Esophagus squamous epithelium (tissue), 5 donors: ENCODE measurements around the gene GNG2. TPM values are rescaled to one million over a fixed set of nuclear protein-coding genes. Genes with fewer than 3 reads are reported as not detected.
"Not testable (repeated sequence)": the region's sequence is repeated elsewhere in the genome, so short reads cannot be mapped to it uniquely, and the experiment has no call there.

ENCODE experiments used
- DNase-seq: peaks from one replicate; lab custom pipeline; 2025; lab: John Stamatoyannopoulos, UW
- H3K27ac ChIP-seq, 4 donors: fragments of 200-600 bp; sonication (generic); one replicate each; pipeline ENCODE4 v1.5.1; 2016 to 2019; ENCODE audit warnings: mild to moderate bottlenecking in 1 of 4
- H3K27me3 ChIP-seq, 4 donors: fragments of 200-600 bp; sonication (generic); 1 replicate in 3 of 4; 2 replicates in 1 of 4; pipeline versions ENCODE4 v1.5.1 to v1.6.0; 2017 to 2021; ENCODE audit warnings: antibody characterized with exemption in 1 of 4
- H3K36me3 ChIP-seq, 3 donors: fragments of 200-600 bp; sonication (generic); one replicate each; pipeline ENCODE4 v1.5.1; 2016 to 2019
- H3K4me1 ChIP-seq, 3 donors: fragments of 200-600 bp; sonication (generic); one replicate each; pipeline ENCODE4 v1.5.1; 2017 to 2019
- H3K4me3 ChIP-seq, 4 donors: fragments of 200-600 bp; sonication (generic); 1 replicate in 3 of 4; 2 replicates in 1 of 4; pipeline ENCODE4 v1.5.1; 2016 to 2019; ENCODE audit warnings: mild to moderate bottlenecking in 2 of 4, moderate library complexity in 1 of 4
- H3K9me3 ChIP-seq, 3 donors: fragments of 200-600 bp; sonication (generic); one replicate each; pipeline ENCODE4 v1.5.1; 2016 to 2019
- POLR2A ChIP-seq, 4 donors: fragments of 450-650 bp; IDR thresholded peaks; one replicate each; pipeline ENCODE4 v1.6.1; 2017; ENCODE audit warnings: antibody characterized with exemption in 4 of 4, mild to moderate bottlenecking in 4 of 4, moderate library complexity in 3 of 4
- WGBS, 2 donors: methylation state at CpG; one replicate each; pipeline ENCODE4 v1.1.5; 2018; 5-methylcytosine and 5-hydroxymethylcytosine counted together
- intact Hi-C: fragments of 100-400 bp; cut with DNase I; formaldehyde crosslinking; loops from one replicate; pipeline ENCODE4 v1.15.0; 2022
- total RNA-seq, 4 donors: library from RNA; depleted of rRNA; stranded (reverse); fragments of >200 nt; gene quantifications; one replicate each; pipeline ENCODE4 v1.1.0, GENCODE V29; 2016
- TF ChIP-seq, protein P1 (sequence below), 6 experiments: fragments of 450-650 bp in 4 of 6; fragments of 200-600 bp in 2 of 6; sonication (generic) in 2 of 6; IDR thresholded peaks; one replicate each; pipeline ENCODE4 v1.5.1; 2016 to 2019; ENCODE audit warnings: antibody characterized with exemption in 6 of 6, mild to moderate bottlenecking in 4 of 6, moderate library complexity in 4 of 6
- donor health status: DM: yes; HTN: yes; CAD: no.

Gene GNG2
- total RNA-seq, 4 donors from 2014 or later = 1.5 to 8.8 (median 3.7) TPM

- DNase-seq = no peak
- TF ChIP-seq POLR2A (IDR thresholded peaks at IDR 0.05) = no peak
- TF ChIP-seq, protein P1, sequence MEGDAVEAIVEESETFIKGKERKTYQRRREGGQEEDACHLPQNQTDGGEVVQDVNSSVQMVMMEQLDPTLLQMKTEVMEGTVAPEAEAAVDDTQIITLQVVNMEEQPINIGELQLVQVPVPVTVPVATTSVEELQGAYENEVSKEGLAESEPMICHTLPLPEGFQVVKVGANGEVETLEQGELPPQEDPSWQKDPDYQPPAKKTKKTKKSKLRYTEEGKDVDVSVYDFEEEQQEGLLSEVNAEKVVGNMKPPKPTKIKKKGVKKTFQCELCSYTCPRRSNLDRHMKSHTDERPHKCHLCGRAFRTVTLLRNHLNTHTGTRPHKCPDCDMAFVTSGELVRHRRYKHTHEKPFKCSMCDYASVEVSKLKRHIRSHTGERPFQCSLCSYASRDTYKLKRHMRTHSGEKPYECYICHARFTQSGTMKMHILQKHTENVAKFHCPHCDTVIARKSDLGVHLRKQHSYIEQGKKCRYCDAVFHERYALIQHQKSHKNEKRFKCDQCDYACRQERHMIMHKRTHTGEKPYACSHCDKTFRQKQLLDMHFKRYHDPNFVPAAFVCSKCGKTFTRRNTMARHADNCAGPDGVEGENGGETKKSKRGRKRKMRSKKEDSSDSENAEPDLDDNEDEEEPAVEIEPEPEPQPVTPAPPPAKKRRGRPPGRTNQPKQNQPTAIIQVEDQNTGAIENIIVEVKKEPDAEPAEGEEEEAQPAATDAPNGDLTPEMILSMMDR (IDR thresholded peaks at IDR 0.05) = no peak
- Histone ChIP-seq H3K4me3 (no peak overlapping the region), H3K9me3 (no peaks in the 10 kb centered on the region), H3K36me3 (no peaks in the 10 kb centered on the region), H3K27me3 (no peaks in the 10 kb centered on the region), H3K4me1 (peaks cover 0 to 7% (median 0%) of the 10 kb centered on the region in 3 donors), H3K27ac (no peak overlapping the region)
- intact Hi-C loops = no loop called here
- WGBS, 2 donors = 88 to 89% methylated on average over 4 to 5 of the region's 5 CpGs
Observed at GRCh38 chr14:51901475-51902024, 41.1 kb downstream of the GNG2 start.

- H3K4me1 ChIP-seq, H3K27me3 ChIP-seq, H3K36me3 ChIP-seq, H3K9me3 ChIP-seq, H3K4me3 ChIP-seq, DNase-seq, intact Hi-C loops: not testable (repeated sequence)
- H3K27ac ChIP-seq = peak overlapping the region in 1 of 4 donors; percentile 42
- 1 to 6% methylated on average over 6 of the region's 6 CpGs for WGBS, 2 donors
Observed at GRCh38 chr14:51905656-51906121, 45.3 kb downstream of the GNG2 start.

- TF ChIP-seq, protein P1 (IDR thresholded peaks at IDR 0.05) = no peak
- TF ChIP-seq POLR2A (IDR thresholded peaks at IDR 0.05) = no peak
- Histone ChIP-seq H3K4me1 (peaks cover 0 to 7% (median 0%) of the 10 kb centered on the region in 3 donors), H3K4me3 (no peak overlapping the region), H3K27ac (no peak overlapping the region), H3K36me3 (no peaks in the 10 kb centered on the region), H3K9me3 (no peaks in the 10 kb centered on the region), H3K27me3 (no peaks in the 10 kb centered on the region)
- intact Hi-C loops = no loop called here
- no peak for DNase-seq
- 67 to 81% methylated on average over 1 to 3 of the region's 3 CpGs for WGBS, 2 donors
Observed at GRCh38 chr14:51908086-51908485, 47.7 kb downstream of the GNG2 start.

- H3K4me1 ChIP-seq = no peaks in the 10 kb centered on the region
- no peaks in the 10 kb centered on the region for H3K27me3 ChIP-seq
- H3K9me3 ChIP-seq = no peaks in the 10 kb centered on the region
- DNase-seq = no peak
- no peaks in the 10 kb centered on the region for H3K36me3 ChIP-seq
- H3K4me3 ChIP-seq = no peak overlapping the region
- TF ChIP-seq, protein P1 (IDR thresholded peaks at IDR 0.05) = no peak
- TF ChIP-seq POLR2A (IDR thresholded peaks at IDR 0.05) = no peak
- intact Hi-C loops = no loop called here
- 53 to 75% methylated on average over 2 of the region's 2 CpGs for WGBS, 2 donors
- no peak overlapping the region for H3K27ac ChIP-seq
Observed at GRCh38 chr14:51912112-51912786, 51.8 kb downstream of the GNG2 start.

- TF ChIP-seq POLR2A (IDR thresholded peaks at IDR 0.05) = no peak
- TF ChIP-seq, protein P1 (IDR thresholded peaks at IDR 0.05) = no peak
- H3K27ac ChIP-seq = no peak overlapping the region
- no peaks in the 10 kb centered on the region for H3K9me3 ChIP-seq
- DNase-seq = no peak
- intact Hi-C loops = no loop called here
- H3K36me3 ChIP-seq = no peaks in the 10 kb centered on the region
- no peaks in the 10 kb centered on the region for H3K27me3 ChIP-seq
- no peaks in the 10 kb centered on the region for H3K4me1 ChIP-seq
- H3K4me3 ChIP-seq = no peak overlapping the region
- 59 to 62% methylated on average over 6 of the region's 6 CpGs for WGBS, 2 donors
Observed at GRCh38 chr14:51914310-51914709, 53.9 kb downstream of the GNG2 start.
